Smooth muscle cell of trachea (primary cell): ENCODE data around the gene KCNJ3. TPM values are rescaled to one million over a fixed set of nuclear protein-coding genes. Genes with fewer than 3 reads are reported as not detected.

Experiments
- total RNA-seq: library from RNA; depleted of rRNA; stranded (reverse); fragments of >200 nt; gene quantifications from 2 replicates; pipeline ENCODE4 v1.2.1, GENCODE V29; 2014

KCNJ3 gene
- total RNA-seq, result not detected in 2 replicates

DNA sequence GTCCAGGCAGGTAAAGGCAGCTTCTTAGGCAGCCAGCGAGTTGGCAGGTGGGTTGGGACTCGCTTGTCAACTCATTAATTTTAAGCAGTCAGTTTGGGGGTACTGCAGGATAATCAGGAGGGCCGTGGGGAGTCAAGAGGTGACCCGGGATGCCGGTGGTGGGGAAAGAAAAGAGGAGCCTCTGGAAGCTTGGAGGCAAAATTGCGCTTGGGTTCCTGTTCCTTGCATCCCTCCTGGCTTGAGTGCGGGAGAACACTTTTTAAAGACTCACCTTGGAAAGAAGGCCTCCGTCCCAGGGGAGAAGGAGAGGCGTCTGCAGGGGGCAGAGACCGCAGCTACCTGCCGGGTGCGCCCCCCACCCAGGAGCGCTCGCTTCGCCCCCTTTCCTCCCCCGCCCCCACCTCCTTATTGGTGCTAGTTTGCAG lies at the start of gene KCNJ3:
KCNJ3 (plus strand) TSS at position 400 of the 425 bp plus-strand sequence. CDS start 81 bp downstream, outside the sequence.

